Activated CD4-positive, alpha-beta T cell treated with anti-CD3 and anti-CD28 coated beads, Interleukin-2, Interleukin-6, amounts not matched to agents 100 ng/mL and 50 ng/mL, durations not matched to agents 16 hours and 8 hours (primary cell): ENCODE data around the gene PRKCE.
A peak's percentile ranks its signal among the peaks of the same experiment; 100 is the strongest.

ENCODE experiments used
- DNase-seq: peaks from one replicate; pipeline ENCODE4 v3.0.0-alpha.2; 2020

Gene PRKCE

GRCh38 chr2:45786030-45786835 lies 134.8 kb downstream of the PRKCE start:
- DNase-seq, result no peak

DNA sequence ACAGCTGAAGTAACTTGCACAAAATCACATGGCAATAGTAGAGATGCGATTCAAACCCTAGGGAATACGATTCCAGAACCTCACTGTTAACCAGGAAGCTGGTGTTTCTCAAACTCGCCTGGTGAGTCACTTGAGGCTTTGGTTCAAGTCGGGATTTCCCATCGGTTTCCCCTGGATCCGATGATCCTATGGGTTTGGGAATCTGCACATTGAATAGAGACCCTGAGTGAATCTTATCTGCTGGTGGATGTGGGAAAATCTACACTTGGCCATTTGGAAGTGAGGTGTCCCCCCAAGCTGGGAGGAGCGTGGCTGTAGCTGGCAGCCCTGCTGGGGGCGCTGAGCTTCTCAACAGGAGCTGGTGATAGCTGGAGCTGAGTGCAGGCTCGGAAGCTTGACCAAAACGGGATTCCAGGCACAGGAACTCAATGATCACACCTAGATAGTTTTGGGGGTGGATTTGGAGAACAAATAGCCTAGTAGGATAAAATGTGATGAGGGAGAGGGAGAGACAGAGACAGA lies 135.4 kb downstream of the PRKCE start:
- DNase-seq, result no peak

DNA sequence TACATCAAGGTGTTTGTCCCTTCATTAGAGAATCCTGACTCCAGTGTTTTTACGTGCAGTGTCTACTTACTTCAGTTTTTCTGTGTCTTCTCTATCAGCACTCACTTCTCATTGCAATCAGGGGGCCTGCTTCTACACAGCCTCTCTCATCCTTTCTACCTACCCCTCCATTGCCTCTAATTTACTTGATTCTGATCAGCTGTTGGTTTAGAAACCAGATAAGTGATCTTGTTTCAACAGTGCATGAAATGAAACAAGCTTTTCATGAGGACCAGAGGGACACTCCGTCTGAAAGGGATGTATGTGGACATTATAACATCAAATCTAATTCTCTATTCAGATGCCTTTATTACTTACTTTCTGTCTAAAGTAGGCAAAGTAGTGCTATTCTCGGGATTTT lies 136.9 kb downstream of the PRKCE start:
- no peak for DNase-seq

DNA sequence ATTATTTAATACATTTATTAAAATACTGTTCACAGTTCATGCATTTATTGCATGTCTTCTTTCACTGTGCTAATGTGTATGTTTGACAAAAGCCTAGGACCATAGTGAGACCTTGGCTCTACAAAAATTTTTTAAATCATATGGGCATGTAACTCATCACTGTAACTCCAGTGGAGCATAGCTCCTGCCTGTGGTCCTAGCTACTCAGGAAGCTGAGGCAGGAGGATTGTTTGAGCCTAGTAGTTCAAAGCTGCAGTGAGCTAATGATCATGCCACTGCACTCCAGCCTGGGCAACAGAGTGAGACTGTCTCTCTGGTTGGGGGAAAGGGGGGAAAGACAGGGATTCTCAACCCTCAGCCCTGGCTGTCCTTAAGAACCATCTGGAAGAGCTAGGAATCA lies 137.8 kb downstream of the PRKCE start:
- DNase-seq, result no peak

- no peak for DNase-seq
These were observed 138.7 kb downstream of the PRKCE start for GRCh38 chr2:45789961-45790723.

GRCh38 chr2:45793305-45793962 lies 142.0 kb downstream of the PRKCE start:
- DNase-seq, result no peak

DNA sequence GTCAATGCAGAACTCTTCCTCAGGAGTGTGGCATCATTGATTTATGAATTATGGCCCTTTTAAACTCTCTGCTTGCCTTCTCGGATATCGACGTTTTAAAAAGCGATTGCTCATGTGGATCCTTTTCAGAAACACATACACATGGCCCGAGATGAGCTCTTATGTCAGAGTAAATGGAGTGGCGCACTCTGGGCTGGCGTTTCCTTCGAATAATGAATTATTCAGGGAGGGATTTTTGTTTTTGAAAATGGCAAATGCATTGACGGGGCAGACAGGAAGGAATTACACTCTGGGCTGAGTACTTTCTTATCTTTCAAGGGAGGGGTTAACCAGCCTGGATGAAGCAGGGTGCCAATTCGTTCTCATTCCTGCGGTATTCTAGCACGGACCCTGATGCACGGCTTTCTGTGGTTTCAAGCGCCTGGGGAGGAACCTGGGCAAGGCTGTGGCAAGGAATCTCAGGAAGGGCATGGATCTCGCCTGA lies 142.7 kb downstream of the PRKCE start:
- no peak for DNase-seq

- DNase-seq, result no peak
These were observed 145.0 kb downstream of the PRKCE start for GRCh38 chr2:45796500-45796899.

DNA sequence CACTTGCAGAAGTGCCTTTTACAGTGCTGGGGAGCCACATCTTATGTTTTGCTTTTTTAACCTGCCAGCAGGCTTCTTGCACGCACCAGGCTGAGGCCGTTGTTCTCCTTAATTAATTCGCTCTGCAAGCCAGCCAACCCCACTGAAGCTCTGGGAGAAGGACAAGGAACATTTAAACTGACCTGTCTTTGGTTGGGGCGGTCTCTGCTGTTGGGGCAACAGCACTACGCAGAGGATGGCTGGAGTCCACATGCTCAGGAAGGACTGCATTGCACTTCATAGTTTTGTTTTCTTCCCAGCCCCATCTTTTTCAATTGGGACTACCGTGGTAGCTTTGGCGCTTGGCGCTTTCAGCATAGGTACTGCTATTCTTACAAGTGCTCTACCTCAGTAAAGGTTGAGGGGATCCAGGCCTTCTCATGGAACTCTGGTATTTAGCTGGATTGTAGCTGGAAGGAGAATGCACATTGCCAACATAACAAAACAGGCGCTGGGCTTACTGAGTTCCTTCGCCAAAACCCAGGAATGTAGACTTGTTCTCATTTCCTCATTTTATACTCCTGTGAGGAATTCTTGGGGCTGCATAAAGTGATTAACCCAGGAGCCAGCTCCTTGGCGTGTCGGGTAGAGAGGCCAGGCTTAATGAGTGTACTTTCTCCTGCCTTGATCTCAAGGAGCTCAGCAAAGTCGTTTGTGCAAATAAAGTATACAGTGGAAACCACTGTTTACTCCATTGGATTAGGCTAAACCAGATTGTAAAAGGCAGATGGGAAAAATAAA lies 146.2 kb downstream of the PRKCE start:
- DNase-seq, result no peak

- no peak for DNase-seq
These were observed 148.4 kb downstream of the PRKCE start for GRCh38 chr2:45799679-45800381.

GRCh38 chr2:45802499-45803138 lies 151.1 kb downstream of the PRKCE start:
- DNase-seq, result no peak

- no peak for DNase-seq
These were observed 153.7 kb downstream of the PRKCE start for GRCh38 chr2:45804987-45805755.

GRCh38 chr2:45806563-45807358 lies 155.3 kb downstream of the PRKCE start:
- DNase-seq, result peak; percentile 8

GRCh38 chr2:45808294-45808800 lies 156.9 kb downstream of the PRKCE start:
- no peak for DNase-seq

GRCh38 chr2:45809205-45809604 lies 157.7 kb downstream of the PRKCE start:
- DNase-seq, result no peak

GRCh38 chr2:45812011-45812500 lies 160.6 kb downstream of the PRKCE start:
- no peak for DNase-seq

DNA sequence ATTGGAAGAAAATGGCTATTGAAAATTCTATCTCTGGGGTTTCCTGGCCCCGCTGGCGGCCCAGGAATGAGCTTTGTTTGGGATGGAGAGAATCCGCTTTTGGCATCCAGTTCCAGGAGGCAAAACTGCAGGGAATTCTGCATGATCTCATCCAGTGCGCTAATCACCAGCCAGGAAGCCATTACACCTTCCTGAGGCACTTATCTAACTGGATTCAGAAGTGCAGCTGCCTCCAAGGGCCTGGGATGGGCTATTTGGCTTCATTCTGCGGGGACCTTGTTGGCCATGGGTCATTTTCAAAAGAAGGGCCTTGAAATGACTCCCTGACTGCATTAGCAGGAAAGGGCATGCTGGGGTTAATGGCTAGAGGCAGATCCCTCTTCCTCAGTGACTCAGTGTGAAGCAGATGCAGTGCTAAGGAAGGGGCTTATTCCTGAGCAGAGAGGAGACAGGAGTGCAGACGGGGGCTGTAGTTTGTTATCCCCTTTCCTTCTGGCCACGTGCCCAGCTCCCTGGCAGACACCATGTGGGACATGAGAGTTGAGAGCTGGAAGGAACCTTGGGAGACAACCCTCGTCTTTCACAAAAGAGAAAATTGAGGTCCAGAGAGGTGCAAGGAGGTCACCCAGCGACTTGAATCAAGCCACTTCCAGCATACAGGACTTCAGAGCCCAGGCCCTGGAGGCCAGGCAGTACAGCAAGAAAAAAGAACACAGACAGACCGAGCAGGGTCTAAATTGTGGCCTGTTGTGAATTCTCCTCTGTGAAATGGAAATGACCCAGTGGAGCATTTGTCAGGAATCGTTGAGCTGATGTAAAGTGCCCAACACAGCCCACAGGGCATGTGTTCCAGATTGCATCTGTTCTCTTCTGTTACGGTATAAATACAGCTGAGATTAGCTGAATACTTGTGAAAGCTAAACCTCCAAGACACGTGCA lies 161.8 kb downstream of the PRKCE start:
- no peak for DNase-seq

- DNase-seq, result no peak
These were observed 163.0 kb downstream of the PRKCE start for GRCh38 chr2:45814488-45814887.
